Skeletal muscle tissue (tissue), 4 donors: ENCODE results near the gene USP15. TPM values are rescaled to one million over a fixed set of nuclear protein-coding genes. Genes with fewer than 3 reads are reported as not detected.

Source experiments
- H3K27ac ChIP-seq: one replicate; pipeline ENCODE4 v1.7.0; 2013; ENCODE audit warnings: mild to moderate bottlenecking, low read depth, low read length, inconsistent platforms
- H3K27me3 ChIP-seq, 3 donors: one replicate each; pipeline ENCODE4 v1.7.0; 2013; ENCODE audit warnings: low read length in 3 of 3; ENCODE audit not compliant: control insufficient read depth in 3 of 3, insufficient read depth in 3 of 3
- H3K36me3 ChIP-seq, 3 donors: one replicate each; pipeline ENCODE4 v1.7.0; 2013; ENCODE audit warnings: low read length in 3 of 3; ENCODE audit not compliant: control insufficient read depth in 3 of 3, insufficient read depth in 3 of 3
- H3K4me1 ChIP-seq, 3 donors: one replicate each; pipeline ENCODE4 v1.7.0; 2013; ENCODE audit warnings: low read length in 3 of 3, mild to moderate bottlenecking in 3 of 3; ENCODE audit not compliant: control insufficient read depth in 3 of 3, insufficient read depth in 3 of 3
- H3K4me3 ChIP-seq, 3 donors: one replicate each; pipeline ENCODE4 v1.7.0; 2013; ENCODE audit warnings: low read length in 3 of 3
- H3K9ac ChIP-seq, 3 donors: one replicate each; pipeline ENCODE4 v1.7.0; 2013; ENCODE audit warnings: low read length in 3 of 3, mild to moderate bottlenecking in 3 of 3, moderate library complexity in 2 of 3, low read depth in 1 of 3
- H3K9me3 ChIP-seq, 3 donors: one replicate each; pipeline ENCODE4 v1.7.0; 2013; ENCODE audit warnings: low read length in 3 of 3; ENCODE audit not compliant: control insufficient read depth in 3 of 3
- total RNA-seq: library from RNA; depleted of rRNA; stranded (reverse); fragments of >200 nt; gene quantifications from one replicate; pipeline ENCODE4 v1.2.3, GENCODE V29; 2014
- donor health status: Osteomylitis.

USP15 gene
- total RNA-seq, 1 donor from 2014 or later = 38.1 TPM

DNA sequence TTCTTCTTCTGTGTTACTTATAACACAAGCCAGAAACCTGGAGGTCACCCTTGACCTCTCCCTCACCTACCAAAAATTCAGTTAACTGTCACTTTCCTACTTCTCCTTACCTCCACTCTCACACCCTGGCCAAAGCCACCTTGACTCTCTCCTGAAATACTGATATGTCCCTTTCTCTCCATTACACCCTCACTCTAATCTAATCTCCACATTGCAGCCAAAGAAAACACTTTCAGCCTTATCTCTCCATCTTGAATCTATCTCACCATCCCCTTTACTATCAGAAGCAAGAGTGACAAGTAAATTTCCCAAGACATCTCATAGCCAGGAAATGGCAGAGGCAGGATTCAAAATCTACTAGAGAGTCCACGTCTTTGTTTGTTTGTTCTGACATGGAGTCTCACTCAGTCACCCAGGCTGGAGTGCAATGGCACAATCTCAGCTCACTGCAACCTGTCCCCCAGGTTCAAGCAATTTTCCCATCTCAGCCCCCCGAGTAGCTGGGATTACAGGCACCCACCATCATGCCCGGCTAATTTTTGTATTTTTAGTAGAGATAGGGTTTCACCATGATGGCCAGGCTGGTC, 28.0 kb upstream of the USP15 start:
- no peaks in the 10 kb centered on the region for H3K4me1 ChIP-seq
- no peak overlapping the region for H3K27ac ChIP-seq
- H3K9ac ChIP-seq = no peak overlapping the region
- H3K9me3 ChIP-seq = peaks cover 0 to 2% (median 0%) of the 10 kb centered on the region in 3 donors
- H3K4me3 ChIP-seq = no peak overlapping the region
- no peaks in the 10 kb centered on the region for H3K36me3 ChIP-seq
- H3K27me3 ChIP-seq = no peaks in the 10 kb centered on the region

DNA sequence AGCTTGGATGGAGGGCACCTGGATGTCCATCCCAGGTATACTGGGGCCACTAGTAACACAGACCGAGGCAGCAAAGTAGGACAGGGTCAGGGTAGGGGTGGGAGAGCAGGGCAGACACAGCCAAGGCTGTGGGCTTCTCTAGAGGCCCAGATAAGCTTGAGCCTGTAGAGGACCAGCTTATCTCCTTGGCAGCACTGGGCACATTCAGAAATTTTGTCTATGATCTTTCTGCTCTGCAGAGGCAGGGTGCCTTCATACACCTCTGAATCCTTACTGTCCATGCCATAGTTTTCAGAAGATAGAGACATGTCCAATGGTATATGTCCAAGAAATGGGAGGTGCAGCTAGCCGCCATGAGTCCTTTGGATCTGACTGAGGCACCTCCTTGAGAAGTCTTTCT, 26.4 kb upstream of the USP15 start:
- H3K27me3 ChIP-seq = no peaks in the 10 kb centered on the region
- no peak overlapping the region for H3K4me3 ChIP-seq
- H3K9me3 ChIP-seq = peaks cover 0 to 2% (median 0%) of the 10 kb centered on the region in 3 donors
- H3K9ac ChIP-seq = no peak overlapping the region
- H3K4me1 ChIP-seq = no peaks in the 10 kb centered on the region
- no peaks in the 10 kb centered on the region for H3K36me3 ChIP-seq
- no peak overlapping the region for H3K27ac ChIP-seq

DNA sequence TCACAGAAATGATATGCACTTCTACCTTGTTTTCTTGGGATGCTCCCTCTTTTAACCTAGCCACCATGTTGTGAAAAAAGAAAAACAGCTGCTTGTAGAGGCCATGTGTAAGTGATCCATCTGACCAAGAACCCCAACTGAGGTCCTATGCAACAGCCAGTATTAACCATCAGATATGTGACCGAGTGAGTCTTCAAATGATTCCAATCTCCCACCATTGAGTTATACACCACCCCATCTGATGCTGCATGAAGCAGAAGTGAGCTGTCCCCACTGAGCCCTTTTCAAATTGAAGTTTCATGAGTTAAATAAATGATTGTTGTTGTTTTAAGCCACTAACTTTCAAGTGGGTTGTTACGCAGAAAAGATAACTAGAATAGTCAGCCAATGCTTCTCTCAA, 20.6 kb upstream of the USP15 start:
- no peak overlapping the region for H3K27ac ChIP-seq
- H3K4me1 ChIP-seq = no peaks in the 10 kb centered on the region
- peaks cover 0 to 2% (median 0%) of the 10 kb centered on the region in 3 donors for H3K9me3 ChIP-seq
- H3K9ac ChIP-seq = no peak overlapping the region
- H3K4me3 ChIP-seq = no peak overlapping the region
- no peaks in the 10 kb centered on the region for H3K36me3 ChIP-seq
- H3K27me3 ChIP-seq = no peaks in the 10 kb centered on the region

DNA sequence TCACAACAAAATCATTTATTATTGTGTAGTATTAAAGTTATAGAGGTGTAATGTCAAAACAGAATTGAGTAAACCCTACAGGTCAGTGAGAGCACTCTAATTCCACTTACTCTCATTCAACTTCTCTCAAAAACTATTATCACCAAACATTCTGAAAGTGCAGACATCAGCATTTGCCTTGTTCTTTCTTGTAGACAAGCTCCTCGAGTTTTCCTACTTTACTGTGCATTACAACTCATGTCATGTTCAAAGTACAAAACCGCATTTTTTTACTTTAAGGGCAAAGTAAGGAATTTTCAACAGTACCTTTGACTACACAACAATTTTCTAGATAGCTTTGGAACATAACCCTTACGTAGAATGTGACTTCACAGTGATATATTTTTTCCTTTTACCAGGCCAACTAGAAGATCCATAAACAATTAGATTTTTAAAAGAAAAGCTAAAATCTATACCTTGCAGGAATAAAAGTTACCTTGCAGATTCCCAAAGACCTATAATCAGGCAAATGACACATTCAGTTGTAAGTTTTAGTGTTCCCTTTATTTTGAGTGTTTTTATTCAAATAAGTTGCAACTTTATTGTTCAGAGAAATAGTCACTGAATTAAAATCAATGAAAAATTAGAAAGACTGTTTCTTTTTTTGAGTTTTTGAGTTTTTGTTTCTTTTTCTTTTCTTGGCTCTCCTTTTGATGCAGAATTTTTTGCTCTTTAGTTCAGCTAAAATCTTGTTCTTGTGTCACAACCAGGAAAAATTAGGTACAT, 12.7 kb upstream of the USP15 start:
- no peak overlapping the region for H3K27ac ChIP-seq
- no peaks in the 10 kb centered on the region for H3K4me1 ChIP-seq
- H3K4me3 ChIP-seq = no peak overlapping the region
- no peaks in the 10 kb centered on the region for H3K9me3 ChIP-seq
- H3K9ac ChIP-seq = no peak overlapping the region
- H3K36me3 ChIP-seq = no peaks in the 10 kb centered on the region
- no peaks in the 10 kb centered on the region for H3K27me3 ChIP-seq

DNA sequence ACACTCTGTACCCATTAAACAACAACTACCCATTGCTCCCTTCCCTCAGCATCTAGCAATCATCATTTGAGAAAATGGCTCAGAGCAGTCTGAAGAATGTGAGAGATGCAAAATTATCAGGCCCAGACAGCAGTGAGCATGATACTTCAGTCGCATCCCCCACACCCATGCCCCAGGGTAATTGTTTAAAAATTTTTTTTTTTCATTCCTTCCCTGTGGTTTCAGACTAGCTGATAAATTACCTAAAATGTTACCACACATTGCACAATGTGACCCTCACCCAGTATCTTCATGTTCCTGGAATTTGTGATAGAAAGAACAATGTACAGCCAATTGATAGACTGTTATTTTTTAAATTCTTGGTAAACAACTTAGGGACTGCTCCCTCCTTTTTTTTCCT, 11.3 kb upstream of the USP15 start:
- Histone ChIP-seq H3K27ac (no peak overlapping the region), H3K4me1 (no peaks in the 10 kb centered on the region), H3K9ac (no peak overlapping the region), H3K4me3 (no peak overlapping the region), H3K9me3 (no peaks in the 10 kb centered on the region), H3K36me3 (no peaks in the 10 kb centered on the region), H3K27me3 (no peaks in the 10 kb centered on the region)

DNA sequence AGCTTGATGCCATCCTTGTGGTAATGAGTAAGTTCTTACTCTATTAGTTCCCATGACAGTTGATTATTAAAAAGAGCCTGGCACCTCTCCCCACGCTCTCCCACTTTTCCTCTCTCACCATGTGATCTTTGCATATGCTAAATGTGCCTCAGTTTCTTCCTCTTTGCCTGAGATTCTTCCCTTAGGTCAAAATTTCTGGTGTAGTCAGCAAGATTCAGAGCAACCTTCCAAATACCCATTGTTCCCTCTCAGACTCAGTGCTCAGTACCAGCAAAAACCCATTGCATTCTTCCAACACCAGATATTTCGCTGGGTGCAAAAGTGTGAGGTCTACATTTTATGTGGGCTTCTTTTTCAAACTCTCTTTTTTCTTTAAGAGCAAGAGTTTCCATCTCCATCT, 10.8 kb upstream of the USP15 start:
- H3K4me1 ChIP-seq = no peaks in the 10 kb centered on the region
- no peaks in the 10 kb centered on the region for H3K27me3 ChIP-seq
- no peaks in the 10 kb centered on the region for H3K36me3 ChIP-seq

DNA sequence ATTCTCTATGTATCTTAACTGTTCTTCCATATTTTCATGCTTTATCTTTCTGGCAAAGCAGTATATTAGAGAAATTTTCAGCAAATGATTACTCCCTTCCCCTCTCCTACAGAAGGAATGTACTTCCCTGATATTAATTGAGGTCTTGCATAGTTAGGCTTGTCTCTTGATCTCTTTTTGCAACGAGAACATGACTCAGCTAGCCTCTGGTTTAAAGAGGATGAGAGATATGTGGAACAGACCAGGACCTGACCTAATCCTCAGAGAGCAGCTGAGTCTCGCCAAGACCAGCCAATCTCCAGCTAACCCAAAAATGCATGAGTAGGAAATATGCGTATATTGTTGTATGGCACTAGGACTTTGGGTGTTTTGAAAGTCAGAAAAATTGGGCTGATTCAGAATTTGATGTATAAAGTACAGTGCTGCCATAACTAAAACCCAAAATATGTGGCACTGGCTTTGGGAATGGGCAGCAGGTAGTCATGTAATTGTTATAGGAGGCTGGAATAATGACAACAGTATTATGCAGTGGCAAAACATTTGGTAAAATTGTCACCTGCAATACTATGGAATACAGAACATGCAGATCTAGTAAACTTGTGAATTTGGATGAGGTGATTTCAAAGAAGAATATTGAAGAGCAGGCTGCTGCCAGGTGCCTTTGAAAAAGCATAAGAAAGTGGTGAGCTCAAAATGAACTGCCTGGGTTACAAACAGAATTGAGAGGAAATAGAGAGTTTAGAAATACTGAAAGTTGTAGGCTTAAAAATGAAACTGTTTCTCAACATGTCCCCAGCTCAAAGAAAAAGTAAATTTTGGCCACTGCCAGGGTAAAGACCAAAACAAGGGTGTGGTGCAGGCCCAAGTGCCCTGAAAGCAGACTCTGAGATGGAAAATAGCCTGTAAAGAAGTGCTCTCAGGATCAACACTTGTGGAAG, 9.3 kb upstream of the USP15 start:
- no peak overlapping the region for H3K27ac ChIP-seq
- no peak overlapping the region for H3K4me3 ChIP-seq
- H3K36me3 ChIP-seq = no peaks in the 10 kb centered on the region
- H3K27me3 ChIP-seq = no peaks in the 10 kb centered on the region
- H3K9ac ChIP-seq = no peak overlapping the region
- no peaks in the 10 kb centered on the region for H3K9me3 ChIP-seq
- H3K4me1 ChIP-seq = no peaks in the 10 kb centered on the region

More for the DNA sequence above, 10.8 kb upstream of the USP15 start:
- H3K27ac ChIP-seq = no peak overlapping the region
- no peak overlapping the region for H3K4me3 ChIP-seq
- H3K9me3 ChIP-seq = no peaks in the 10 kb centered on the region
- H3K9ac ChIP-seq = no peak overlapping the region

DNA sequence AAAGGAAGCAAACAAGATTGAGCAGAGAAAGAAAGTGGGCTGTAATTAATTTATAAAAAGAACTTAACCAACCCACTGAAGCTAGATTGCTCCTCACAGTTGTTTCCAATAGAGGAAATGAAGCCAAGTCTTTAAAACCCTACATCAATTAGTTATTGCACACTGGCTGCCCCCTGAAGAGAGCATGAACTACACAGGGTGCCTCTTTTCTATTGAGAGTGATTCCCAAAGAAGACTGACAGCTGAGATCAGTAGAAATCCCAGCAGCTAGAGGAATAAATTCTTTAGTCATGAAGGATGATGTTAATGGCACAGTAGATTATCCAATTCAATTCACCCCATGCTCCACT, 8.6 kb upstream of the USP15 start:
- Histone ChIP-seq H3K9ac (no peak overlapping the region), H3K4me1 (no peaks in the 10 kb centered on the region), H3K27me3 (no peaks in the 10 kb centered on the region), H3K4me3 (no peak overlapping the region), H3K36me3 (no peaks in the 10 kb centered on the region), H3K27ac (no peak overlapping the region), H3K9me3 (no peaks in the 10 kb centered on the region)

DNA sequence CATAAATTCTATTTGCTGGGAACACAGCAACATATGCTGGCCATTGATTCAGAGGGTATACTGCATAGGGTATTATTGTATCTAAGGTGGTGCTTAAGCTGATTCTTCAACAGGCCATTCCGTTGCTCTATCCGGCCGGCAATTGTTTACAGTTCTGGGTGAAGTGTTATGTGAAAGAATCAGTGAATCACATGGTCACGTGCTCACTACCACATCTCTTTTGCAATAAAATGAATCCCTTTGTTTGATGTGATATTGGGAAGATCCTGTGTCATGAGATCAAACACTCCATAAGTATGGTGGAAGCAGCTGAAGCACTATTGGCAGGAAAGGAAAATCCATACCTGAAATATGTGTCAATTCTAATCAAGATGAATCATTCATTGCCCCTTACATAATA, 7.6 kb upstream of the USP15 start:
- H3K27ac ChIP-seq = no peak overlapping the region
- H3K9ac ChIP-seq = no peak overlapping the region
- H3K9me3 ChIP-seq = no peaks in the 10 kb centered on the region
- no peaks in the 10 kb centered on the region for H3K36me3 ChIP-seq
- no peaks in the 10 kb centered on the region for H3K4me1 ChIP-seq
- no peak overlapping the region for H3K4me3 ChIP-seq
- H3K27me3 ChIP-seq = no peaks in the 10 kb centered on the region

DNA sequence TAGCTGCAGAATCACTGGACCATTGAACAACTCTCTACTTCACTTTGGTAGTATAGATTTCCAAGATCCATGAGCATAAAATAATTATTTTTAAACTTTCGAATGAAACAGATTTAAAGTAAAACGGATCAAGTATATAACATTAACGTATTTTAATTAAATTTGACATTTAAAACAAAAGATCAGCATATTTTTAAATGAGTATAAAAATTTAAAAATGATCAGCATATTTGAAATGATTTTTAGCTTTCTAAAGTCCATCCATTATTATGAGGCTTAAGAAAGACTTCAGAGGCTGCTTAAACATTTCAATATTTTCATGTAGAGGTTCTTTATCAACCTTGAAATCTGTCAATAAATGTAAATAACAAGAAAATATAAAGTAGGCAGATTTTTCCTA, 5.2 kb upstream of the USP15 start:
- peaks cover 4 to 5% (median 5%) of the 10 kb centered on the region in 3 donors for H3K4me1 ChIP-seq
- H3K4me3 ChIP-seq = no peak overlapping the region
- H3K9me3 ChIP-seq = no peaks in the 10 kb centered on the region
- no peak overlapping the region for H3K9ac ChIP-seq
- no peak overlapping the region for H3K27ac ChIP-seq
- no peaks in the 10 kb centered on the region for H3K36me3 ChIP-seq
- H3K27me3 ChIP-seq = no peaks in the 10 kb centered on the region
